Daoy (cell line): Measurements from ENCODE around the gene PGAM5. TPM values are rescaled to one million over a fixed set of nuclear protein-coding genes. Genes with fewer than 3 reads are reported as not detected.
"Not testable (repeated sequence)": the region's sequence is repeated elsewhere in the genome, so short reads cannot be mapped to it uniquely, and the experiment has no call there.

Experiments used
- DNase-seq: peaks from one replicate; pipeline ENCODE4 v3.0.0-alpha.2; 2015; ENCODE audit warnings: low read depth
- total RNA-seq: library from RNA; depleted of rRNA; stranded (reverse); fragments of >200 nt; shearing (Covaris generic); gene quantifications from 2 replicates; pipeline ENCODE4 v1.2.3, GENCODE V29; 2014; rRNA removed

PGAM5 gene
- total RNA-seq, 1 experiment from 2014 or later = 73.5 TPM

DNA sequence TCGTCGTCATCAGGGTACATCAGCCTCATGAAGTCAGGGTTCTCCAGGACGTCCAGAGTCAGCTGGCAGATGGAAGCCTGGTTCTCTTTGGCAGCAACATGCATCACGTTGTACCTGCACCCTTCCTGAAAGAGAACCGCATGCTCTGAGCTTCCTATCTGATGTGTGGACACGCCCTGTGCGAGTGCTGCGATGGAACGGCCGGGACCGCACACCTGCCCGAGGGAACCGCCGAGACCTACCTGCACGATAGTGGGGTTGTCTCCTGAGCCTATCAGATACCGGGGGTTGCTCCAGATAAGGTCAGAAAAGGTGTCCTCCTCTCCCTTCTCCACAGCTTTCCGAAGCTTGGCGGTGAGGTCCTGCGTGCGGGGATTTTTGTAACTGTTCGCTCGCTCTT, 37.3 kb downstream of the PGAM5 start:
- no peak for DNase-seq

DNA sequence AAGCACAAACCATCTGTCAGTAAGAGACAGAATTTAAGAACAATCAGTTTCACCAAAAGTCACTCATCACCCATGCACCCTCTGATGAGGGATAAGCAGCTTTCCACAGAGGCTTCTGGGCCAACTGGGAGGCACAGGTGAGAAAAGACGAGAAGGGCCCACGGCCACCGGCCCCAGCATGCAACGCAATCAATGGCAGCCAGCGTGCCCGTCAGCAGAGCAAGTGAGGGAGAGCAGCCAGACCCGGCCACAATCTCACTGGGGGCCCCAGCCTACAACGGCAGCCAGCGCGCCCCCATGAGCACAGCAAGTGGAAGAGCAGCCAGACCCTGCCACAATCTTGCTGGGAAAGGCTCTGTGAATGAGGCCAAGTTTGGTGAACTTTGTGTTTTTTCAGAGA, 37.7 kb downstream of the PGAM5 start:
- DNase-seq = no peak

DNA sequence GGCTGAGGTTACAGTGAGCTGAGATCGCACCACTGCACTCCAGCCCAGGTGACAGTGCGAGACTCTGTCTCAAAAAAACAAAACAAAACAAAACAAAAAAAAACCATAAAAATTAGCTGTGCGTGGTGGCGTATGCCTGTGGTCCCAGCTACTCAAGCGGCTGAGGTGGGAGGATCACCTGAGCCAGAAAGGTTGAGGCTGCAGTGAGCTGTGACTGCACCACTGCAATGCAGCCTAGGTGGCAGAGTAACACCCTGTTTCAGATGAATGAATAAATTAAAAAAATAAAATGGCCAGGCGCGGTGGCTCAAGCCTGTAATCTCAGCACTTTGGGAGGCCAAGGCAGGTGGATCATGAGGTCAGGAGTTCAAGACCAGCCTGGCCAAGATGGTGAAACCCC, 43.0 kb downstream of the PGAM5 start:
- not testable (repeated sequence) for DNase-seq

DNA sequence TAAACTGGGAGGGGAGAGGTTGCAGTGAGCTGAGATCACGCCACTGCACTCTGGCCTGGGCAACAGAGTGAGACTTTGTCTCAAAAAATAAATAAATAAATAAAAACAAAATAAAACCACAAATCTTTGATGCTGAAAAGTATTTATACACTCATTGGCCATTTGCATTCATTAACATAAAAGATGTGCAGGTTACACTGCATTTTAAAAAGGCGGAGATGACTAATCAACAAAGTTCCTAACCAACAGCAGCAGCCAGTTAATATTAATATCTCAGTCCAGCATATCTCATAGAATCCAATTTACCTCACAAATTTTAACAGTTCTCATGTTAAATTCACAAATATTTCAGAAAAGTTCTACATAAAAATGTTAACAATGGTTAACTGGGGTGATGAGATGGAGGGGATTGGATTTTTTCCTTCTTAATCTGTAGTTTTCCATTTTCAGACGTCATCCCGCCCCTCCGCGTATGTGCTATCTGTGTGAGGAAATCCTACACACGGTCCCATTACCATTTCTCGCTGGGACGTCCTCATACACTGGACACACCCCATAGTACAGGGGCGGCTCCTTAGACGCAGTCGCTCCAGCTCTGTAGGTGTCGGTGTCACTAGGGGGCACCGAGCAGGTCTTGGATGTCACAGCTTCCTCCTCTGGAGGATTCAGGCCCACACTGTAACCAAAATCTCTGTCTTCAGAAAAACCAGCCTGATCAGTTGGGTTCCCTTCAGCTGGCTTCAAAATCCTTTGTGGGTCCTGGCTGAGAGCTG, 43.7 kb downstream of the PGAM5 start:
- no peak for DNase-seq

DNA sequence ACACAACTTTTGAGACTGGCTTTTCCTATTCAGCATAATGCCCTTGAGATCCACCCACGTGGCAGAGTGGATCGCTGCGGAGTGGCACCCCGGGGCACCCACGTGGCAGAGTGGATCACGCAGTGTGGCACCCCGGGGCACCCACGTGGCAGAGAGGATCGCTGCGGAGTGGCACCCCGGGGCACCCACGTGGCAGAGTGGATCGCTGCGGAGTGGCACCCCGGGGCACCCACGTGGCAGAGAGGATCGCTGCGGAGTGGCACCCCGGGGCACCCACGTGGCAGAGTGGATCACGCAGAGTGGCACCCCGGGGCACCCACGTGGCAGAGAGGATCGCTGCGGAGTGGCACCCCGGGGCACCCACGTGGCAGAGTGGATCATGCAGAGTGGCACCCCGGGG, 48.2 kb downstream of the PGAM5 start:
- DNase-seq = not testable (repeated sequence)

DNA sequence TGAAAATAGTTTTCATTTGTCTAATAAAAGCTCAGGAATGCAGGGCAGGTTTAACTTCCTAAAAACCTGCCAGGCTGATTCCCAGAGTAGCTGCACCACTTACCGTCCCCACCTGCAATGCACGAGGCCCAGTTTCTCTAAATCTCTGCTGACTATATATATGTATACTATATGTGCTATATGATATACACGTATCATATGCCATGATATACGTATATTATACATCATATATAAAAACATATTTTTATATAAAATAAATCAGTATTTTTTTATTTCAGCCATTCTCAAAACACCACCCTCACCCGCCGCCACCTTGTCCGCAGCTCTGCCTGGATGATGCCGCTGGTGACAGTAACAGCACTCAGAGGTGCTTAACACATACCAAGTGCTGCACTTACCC, 48.7 kb downstream of the PGAM5 start:
- DNase-seq = no peak

DNA sequence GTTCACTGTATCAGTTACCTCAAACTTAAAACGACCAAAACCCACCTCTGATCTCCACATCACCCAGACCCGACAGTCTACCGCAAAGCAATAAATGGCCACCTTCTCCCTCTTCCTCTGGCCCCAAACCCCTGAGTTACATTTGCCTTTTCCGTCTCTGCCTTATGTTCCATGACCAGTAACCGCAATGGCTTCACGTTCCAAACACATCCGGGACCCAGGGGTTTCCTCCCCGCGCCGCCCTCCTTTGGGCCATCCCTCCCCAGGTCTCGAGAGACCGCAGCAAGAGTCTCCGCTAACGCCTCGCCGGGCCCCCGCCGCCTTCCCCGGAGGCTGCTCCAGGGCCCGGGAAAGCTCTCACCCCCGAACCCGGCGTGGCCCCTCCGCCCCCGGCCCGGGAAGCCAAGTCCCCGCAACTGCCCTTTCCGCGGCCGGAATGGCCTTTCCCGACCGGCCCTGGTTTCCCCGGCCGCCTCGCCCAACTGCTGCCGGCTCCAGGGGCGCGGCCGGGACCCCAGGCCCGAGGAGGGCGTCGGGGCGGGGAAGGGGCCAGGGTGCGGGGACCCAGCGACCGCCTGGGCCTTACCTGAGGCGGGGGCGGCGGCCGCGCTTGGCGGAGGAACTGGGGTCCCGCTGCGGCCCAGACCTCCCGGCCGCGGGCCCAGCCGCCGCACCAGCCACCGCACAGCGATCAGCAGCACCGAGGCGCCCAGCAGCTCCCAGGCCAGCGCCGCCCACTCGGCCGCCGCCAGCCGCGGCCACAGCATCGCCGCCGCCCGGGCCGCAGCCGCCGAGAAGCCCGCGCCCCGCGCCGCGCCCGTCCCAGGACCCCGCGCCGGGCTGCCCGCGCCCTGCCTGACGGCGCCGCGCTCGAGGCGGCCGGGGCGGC, 50.6 kb downstream of the PGAM5 start, which contains the start of gene ANKLE2:
ANKLE2 (minus strand) TSS at position 801 of the 889 bp plus-strand sequence; CDS start at position 767, 34 bp downstream.
- peak; percentile 77 for DNase-seq

DNA sequence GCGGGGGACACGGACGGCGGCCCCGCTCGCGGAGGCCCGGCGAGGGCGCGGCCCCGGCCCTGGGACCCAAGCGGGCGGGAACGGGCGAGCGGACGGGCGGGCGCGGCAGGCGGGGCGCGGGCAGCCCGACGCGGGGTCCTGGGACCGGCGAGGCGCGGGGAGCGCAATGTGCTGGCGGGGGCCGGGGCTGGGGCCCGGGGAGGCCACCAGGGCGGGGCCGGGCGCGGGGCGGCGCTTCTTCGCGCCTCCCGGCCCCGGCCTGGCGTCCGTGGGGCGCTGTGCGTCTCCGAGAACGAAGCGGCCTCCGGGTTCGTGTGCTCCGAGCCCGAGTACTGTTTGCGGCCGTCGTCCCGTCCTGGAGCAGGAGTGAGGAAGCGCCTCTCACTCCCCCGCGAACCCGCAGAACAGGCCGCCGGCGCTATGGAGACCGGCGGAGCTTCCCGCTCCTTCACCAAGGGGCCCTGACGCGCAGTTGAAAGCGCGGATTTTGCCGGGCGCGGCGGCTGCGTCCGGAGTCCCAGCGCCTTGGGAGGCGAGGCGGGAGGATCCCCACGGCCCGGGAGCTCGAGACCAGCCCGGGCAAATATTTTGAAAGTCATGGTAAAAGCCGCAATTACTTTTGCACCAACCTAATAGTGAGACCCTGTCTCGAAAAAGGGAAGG, 51.4 kb downstream of the PGAM5 start:
- peak; percentile 93 for DNase-seq

DNA sequence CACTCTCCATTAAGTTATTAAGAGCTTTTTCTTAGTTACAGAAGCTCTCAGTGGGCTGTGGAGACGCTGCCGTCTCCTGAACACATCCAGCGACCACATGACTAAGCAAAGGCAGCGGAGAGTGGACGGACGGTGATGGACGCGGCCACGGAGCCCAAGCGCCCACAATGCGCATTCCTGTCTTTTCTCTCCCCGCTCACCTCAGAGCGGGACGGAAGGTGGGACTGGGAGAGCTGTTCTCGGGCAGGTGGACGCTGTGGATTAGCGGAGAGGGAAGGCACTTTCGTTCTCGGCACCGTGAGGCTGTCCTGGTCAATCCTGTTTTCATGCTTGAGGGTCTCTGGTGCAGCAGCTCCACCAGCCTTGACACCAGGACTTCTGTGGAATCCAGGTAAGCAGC, 53.6 kb downstream of the PGAM5 start:
- DNase-seq = no peak

DNA sequence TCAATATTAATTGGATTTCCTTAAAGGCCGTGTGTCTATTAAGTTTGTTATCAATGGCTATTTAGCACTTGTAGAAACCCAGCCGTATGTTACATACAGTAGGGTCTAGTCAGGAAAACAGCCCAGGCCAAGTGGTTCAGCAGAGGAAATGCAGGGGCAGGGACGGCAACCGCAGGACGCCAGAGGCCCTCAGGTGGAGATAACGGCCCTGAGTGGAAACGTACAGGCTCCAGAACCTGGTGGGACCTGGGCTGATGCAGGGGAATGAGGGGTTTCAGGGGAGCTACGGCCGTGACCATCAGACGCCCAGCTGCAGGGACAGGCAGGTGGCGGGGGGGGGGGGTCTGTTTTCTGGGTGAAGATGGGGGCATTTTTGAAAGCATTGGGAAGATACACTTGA, 54.7 kb downstream of the PGAM5 start:
- no peak for DNase-seq

DNA sequence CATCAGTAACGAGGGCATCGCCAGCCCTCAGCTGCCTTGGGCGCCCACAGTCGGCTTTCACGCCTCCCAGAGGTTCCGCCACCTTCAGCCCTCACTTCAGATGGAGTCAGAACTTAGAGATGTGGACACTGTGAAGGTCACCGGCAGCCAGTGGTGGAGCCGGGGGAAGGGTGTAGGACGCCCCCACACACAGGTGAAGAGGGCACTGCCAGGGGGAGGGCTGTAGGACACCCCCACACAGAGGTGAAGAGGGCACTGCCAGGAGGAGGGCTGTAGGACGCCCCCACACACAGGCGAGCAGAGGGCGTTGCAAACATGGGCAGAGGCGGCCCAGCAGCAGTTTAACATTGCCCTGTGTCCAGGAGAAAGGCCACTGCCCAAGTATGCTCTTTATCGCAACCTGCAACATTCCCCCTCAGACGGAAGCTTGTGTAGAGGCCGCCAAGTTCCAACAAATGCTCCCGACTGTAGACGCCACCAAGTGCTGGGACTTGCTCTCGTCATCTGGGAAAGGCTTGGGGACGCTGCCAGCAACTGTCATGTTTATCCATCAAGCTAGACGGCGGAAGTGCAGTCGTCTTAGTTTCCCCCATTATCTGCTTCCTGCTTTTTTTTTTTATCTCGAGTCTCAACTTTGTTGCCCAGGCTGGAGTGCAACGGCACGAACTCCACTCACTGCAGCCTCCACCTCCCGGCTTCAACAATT, 55.9 kb downstream of the PGAM5 start:
- DNase-seq = peak; percentile 76

DNA sequence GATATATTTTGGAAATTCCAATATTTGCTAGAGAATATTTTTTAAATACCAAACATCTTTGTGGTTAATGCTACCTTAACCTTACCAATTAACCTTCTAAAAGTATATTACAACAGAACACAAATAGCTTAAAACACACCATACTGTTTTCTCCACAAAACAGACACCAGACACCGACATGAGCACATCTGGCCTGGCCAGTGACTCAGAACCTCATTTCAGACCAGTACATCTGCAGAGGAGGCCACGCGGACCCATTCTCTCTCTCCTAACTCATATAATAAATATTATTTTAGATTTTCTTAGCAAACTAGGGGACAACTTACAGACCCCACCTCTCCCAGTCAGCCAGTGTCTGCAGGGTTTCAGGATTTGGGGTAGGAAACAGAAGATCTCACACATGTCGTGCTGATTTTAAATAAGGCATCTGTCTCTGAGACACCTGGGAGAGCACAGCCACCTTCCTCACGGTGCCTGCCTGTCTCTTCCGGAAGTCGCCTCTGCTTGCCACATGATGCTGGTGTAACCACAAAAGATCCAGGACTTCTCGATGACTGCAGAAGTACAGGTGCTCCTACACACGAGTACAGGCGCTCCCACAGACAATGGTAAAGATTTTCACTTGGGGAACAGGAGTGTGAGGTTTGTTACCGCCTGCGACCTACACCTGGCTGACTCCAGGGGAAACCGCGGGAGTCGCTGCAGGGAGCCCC, 60.6 kb downstream of the PGAM5 start:
- DNase-seq = no peak

Other genes with a start within 250 kb of the PGAM5 start
- gene FBRSL1, start 220.7 kb upstream of the PGAM5 start, total RNA-seq = 2.6 and 9.8 TPM in 2 replicates
- not detected in 2 replicates for gene LRCOL1, start 100.3 kb upstream of the PGAM5 start, total RNA-seq
- gene P2RX2, start 92.1 kb upstream of the PGAM5 start, total RNA-seq = not detected in 2 replicates
- 13.6 and 23.5 TPM in 2 replicates for gene POLE, start 23.5 kb upstream of the PGAM5 start, total RNA-seq
- 34.0 and 41.8 TPM in 2 replicates for gene PXMP2, start 23.3 kb upstream of the PGAM5 start, total RNA-seq
- 83.8 and 104 TPM in 2 replicates for gene ANKLE2, start 51.0 kb downstream of the PGAM5 start, total RNA-seq
- gene GOLGA3, start 118.0 kb downstream of the PGAM5 start, total RNA-seq = 64.1 and 89.3 TPM in 2 replicates
- gene CHFR, start 176.8 kb downstream of the PGAM5 start, total RNA-seq = 16.4 and 23.3 TPM in 2 replicates
- 2.5 TPM in 2 replicates for gene ZNF605, start 245.5 kb downstream of the PGAM5 start, total RNA-seq